Colonic mucosa (tissue), 4 donors: Measurements from ENCODE around the gene ACTR8. TPM values are rescaled to one million over a fixed set of nuclear protein-coding genes. Genes with fewer than 3 reads are reported as not detected.

Source experiments
- DNase-seq: peaks from one replicate; pipeline ENCODE4 v3.0.0-alpha.2; 2020
- H3K27ac ChIP-seq: fragments of 200-600 bp; one replicate; pipeline ENCODE4 v1.8.0; 2021
- H3K27me3 ChIP-seq: fragments of 200-600 bp; one replicate; pipeline ENCODE4 v1.8.0; 2021
- H3K36me3 ChIP-seq: fragments of 200-600 bp; one replicate; pipeline ENCODE4 v1.8.0; 2021
- H3K4me1 ChIP-seq: fragments of 200-600 bp; one replicate; pipeline ENCODE4 v1.8.0; 2021; ENCODE audit warnings: mild to moderate bottlenecking
- H3K4me3 ChIP-seq: fragments of 200-600 bp; one replicate; pipeline ENCODE4 v1.8.0; 2021
- H3K9ac ChIP-seq, 2 donors: one replicate each; pipeline ENCODE4 v1.7.0; 2013; ENCODE audit warnings: control low read depth in 2 of 2, low read depth in 2 of 2, low read length in 2 of 2
- H3K9me3 ChIP-seq: fragments of 200-600 bp; one replicate; pipeline ENCODE4 v1.8.0; 2021
- CTCF ChIP-seq: fragments of 200-600 bp; IDR thresholded peaks from one replicate; pipeline ENCODE4 v1.8.0; 2022; ENCODE audit warnings: antibody characterized with exemption, mild to moderate bottlenecking
- intact Hi-C: fragments of 100-400 bp; cut with DNase I; formaldehyde crosslinking; loops from one replicate; pipeline ENCODE4 v1.14.1; 2022
- total RNA-seq, 2 donors: library from RNA; stranded (reverse); fragmentation: NEBNext Ultra II Directional in 1 of 2; extraction: Animal tissue kit (Norgen Biotek cat#: 25700) in 1 of 2; gene quantifications; one replicate each; pipeline ENCODE4 v1.2.1, GENCODE V29; 2021
- donor health status: healthy.
- donor health status: DM: no; HTN: no; CAD: no.
- donor health status: DM: no; HTN: no; CAD: no.

ACTR8 gene
- total RNA-seq, 2 donors from 2014 or later = 31.4 to 35.0 TPM

GRCh38 chr3:53820756-53821580 lies 61.0 kb downstream of the ACTR8 start:
- DNase-seq = no peak
- intact Hi-C loops = no loop called here

GRCh38 chr3:53820084-53820483 lies 61.9 kb downstream of the ACTR8 start:
- Histone ChIP-seq H3K4me1 (no peaks in the 10 kb centered on the region), H3K9ac (no peak overlapping the region), H3K9me3 (no peaks in the 10 kb centered on the region), H3K27me3 (no peaks in the 10 kb centered on the region), H3K27ac (no peak overlapping the region), H3K36me3 (no peaks in the 10 kb centered on the region), H3K4me3 (no peak overlapping the region)
- intact Hi-C loops = no loop called here
- no peak for TF ChIP-seq CTCF
- no peak for DNase-seq

More at GRCh38 chr3:53820756-53821580, 61.0 kb downstream of the ACTR8 start:
- H3K9ac ChIP-seq = no peak overlapping the region
- no peak for TF ChIP-seq CTCF
- no peaks in the 10 kb centered on the region for H3K9me3 ChIP-seq
- H3K4me1 ChIP-seq = no peaks in the 10 kb centered on the region
- H3K27me3 ChIP-seq = no peaks in the 10 kb centered on the region
- H3K36me3 ChIP-seq = no peaks in the 10 kb centered on the region
- H3K27ac ChIP-seq = no peak overlapping the region
- no peak overlapping the region for H3K4me3 ChIP-seq

- DNase-seq = no peak
- intact Hi-C loops = no loop called here
- no peaks in the 10 kb centered on the region for H3K9me3 ChIP-seq
- no peak overlapping the region for H3K27ac ChIP-seq
- H3K9ac ChIP-seq = no peak overlapping the region
- no peaks in the 10 kb centered on the region for H3K36me3 ChIP-seq
- H3K4me1 ChIP-seq = no peaks in the 10 kb centered on the region
- no peak for TF ChIP-seq CTCF
- H3K27me3 ChIP-seq = no peaks in the 10 kb centered on the region
- no peak overlapping the region for H3K4me3 ChIP-seq
Observed at GRCh38 chr3:53819163-53819868, 62.6 kb downstream of the ACTR8 start.

- Histone ChIP-seq H3K9ac (no peak overlapping the region), H3K36me3 (no peaks in the 10 kb centered on the region), H3K27ac (no peak overlapping the region), H3K4me3 (no peak overlapping the region), H3K27me3 (no peaks in the 10 kb centered on the region), H3K9me3 (no peaks in the 10 kb centered on the region), H3K4me1 (no peaks in the 10 kb centered on the region)
- intact Hi-C loops = no loop called here
- no peak for DNase-seq
- no peak for TF ChIP-seq CTCF
Observed at GRCh38 chr3:53818221-53819162, 63.5 kb downstream of the ACTR8 start.

GRCh38 chr3:53817809-53818208 lies 64.1 kb downstream of the ACTR8 start:
- no peaks in the 10 kb centered on the region for H3K36me3 ChIP-seq
- intact Hi-C loops = no loop called here

More at GRCh38 chr3:53817809-53818208, 64.1 kb downstream of the ACTR8 start:
- no peak for TF ChIP-seq CTCF
- no peak for DNase-seq
- no peaks in the 10 kb centered on the region for H3K27me3 ChIP-seq
- H3K9me3 ChIP-seq = no peaks in the 10 kb centered on the region
- H3K4me1 ChIP-seq = no peaks in the 10 kb centered on the region
- no peak overlapping the region for H3K9ac ChIP-seq
- no peak overlapping the region for H3K27ac ChIP-seq
- no peak overlapping the region for H3K4me3 ChIP-seq
